Activated CD4-positive, CD25-positive, alpha-beta regulatory T cell treated with anti-CD3 and anti-CD28 coated beads, Interleukin-2, amount 50 U/mL, for 24 hours (primary cell): Measurements from ENCODE around the gene METTL21A.
A peak's percentile ranks its signal among the peaks of the same experiment; 100 is the strongest.
"Not testable (repeated sequence)": the region's sequence is repeated elsewhere in the genome, so short reads cannot be mapped to it uniquely, and the experiment has no call there.

ENCODE experiments used
- ATAC-seq, 2 donors: fragments of 150-1000 bp; cut with Tn5 transposase; one replicate each; pipeline ENCODE4 v1.10.0; 2021; ENCODE audit warnings: mild to moderate bottlenecking in 1 of 2, moderate library complexity in 1 of 2

METTL21A gene

GRCh38 chr2:207625014-207625907, at the start of gene METTL21A:
METTL21A (minus strand) TSS chr2:207625394; CDS start chr2:207624375, 1,019 bp downstream.
- peak; percentile 81 to 85 for ATAC-seq

GRCh38 chr2:207674826-207675225, 49.6 kb upstream of the METTL21A start:
- no peak for ATAC-seq

GRCh38 chr2:207674266-207674774, 49.1 kb upstream of the METTL21A start:
- ATAC-seq: no peak

GRCh38 chr2:207673431-207673830, 48.2 kb upstream of the METTL21A start:
- ATAC-seq: no peak

GRCh38 chr2:207670887-207671286, 45.7 kb upstream of the METTL21A start:
- ATAC-seq: no peak

GRCh38 chr2:207663870-207664545, 38.8 kb upstream of the METTL21A start:
- ATAC-seq: no peak

- ATAC-seq: peak; percentile 74 to 77
Observed at GRCh38 chr2:207662203-207662602, 37.0 kb upstream of the METTL21A start.

- no peak for ATAC-seq
Observed at GRCh38 chr2:207660994-207661393, 35.8 kb upstream of the METTL21A start.

GRCh38 chr2:207658156-207658555, 33.0 kb upstream of the METTL21A start:
- no peak for ATAC-seq

GRCh38 chr2:207655000-207655399, 29.8 kb upstream of the METTL21A start:
- no peak for ATAC-seq

- ATAC-seq: not testable (repeated sequence)
Observed at GRCh38 chr2:207646582-207646981, 21.4 kb upstream of the METTL21A start.

- no peak for ATAC-seq
Observed at GRCh38 chr2:207643892-207644291, 18.7 kb upstream of the METTL21A start.

GRCh38 chr2:207640661-207641060, 15.5 kb upstream of the METTL21A start:
- ATAC-seq: no peak

GRCh38 chr2:207640160-207640559, 15.0 kb upstream of the METTL21A start:
- ATAC-seq: no peak

- ATAC-seq: not testable (repeated sequence)
Observed at GRCh38 chr2:207639288-207639687, 14.1 kb upstream of the METTL21A start.

GRCh38 chr2:207635468-207636200, 10.4 kb upstream of the METTL21A start:
- ATAC-seq: no peak

- no peak for ATAC-seq
Observed at GRCh38 chr2:207633686-207634085, 8.5 kb upstream of the METTL21A start.

- ATAC-seq: peak; percentile 76 to 85
Observed at GRCh38 chr2:207632575-207633493, 7.6 kb upstream of the METTL21A start.

GRCh38 chr2:207630491-207630890, 5.3 kb upstream of the METTL21A start:
- ATAC-seq: no peak

GRCh38 chr2:207629553-207629952, 4.4 kb upstream of the METTL21A start:
- no peak for ATAC-seq

GRCh38 chr2:207624185-207625013, 795 bp downstream of the METTL21A start:
- peak; percentile 11 to 13 for ATAC-seq
